ENCODE results near the gene COG2. TPM values are rescaled to one million over a fixed set of nuclear protein-coding genes. Genes with fewer than 3 reads are reported as not detected.

The COG2 gene
- total and polyA plus RNA-seq, 2 of the 8 experiments (the other 6 are each of a cell fraction or from before 2014, with no cell fraction given): 10.3 to 36.7 TPM

- Histone ChIP-seq H3K4ac (replicated peaks; ENCODE audit: insufficient read length, low read depth, low read length) (no peak overlapping the region), H3K9me3 (ENCODE audit: insufficient read depth in 2 of 2, low read depth in 1 of 2, low read length in 1 of 2) (no peaks in the 10 kb centered on the region), H2BK5ac (ENCODE audit: low read depth, low read length) (no peak overlapping the region), H4K8ac (ENCODE audit: extremely low read depth, insufficient read depth, low read length) (no peak overlapping the region), H2BK15ac (ENCODE audit: low read length) (no peak overlapping the region), H3K14ac (ENCODE audit: insufficient read length) (no peak overlapping the region), H2AFZ (ENCODE audit: low read length) (no peak overlapping the region), H3K79me2 (ENCODE audit: control insufficient read depth in 1 of 2, insufficient read depth in 2 of 2, low read length in 2 of 2) (no peaks in the 10 kb centered on the region), H3K9ac (replicated peaks in 1 of 4; ENCODE audit: extremely low read depth in 1 of 4, low read depth in 3 of 4, low read length in 3 of 4) (no peak overlapping the region), H3K36me3 (ENCODE audit: control insufficient read depth in 2 of 4, insufficient read depth in 4 of 4, low read length in 3 of 4) (no peaks in the 10 kb centered on the region), H3K4me3 (ENCODE audit: extremely low read depth in 1 of 4, insufficient read depth in 2 of 4, low read depth in 3 of 4, low read length in 4 of 4) (no peak overlapping the region), H3K79me1 (ENCODE audit: low read depth, low read length) (no peaks in the 10 kb centered on the region), H4K91ac (replicated peaks; ENCODE audit: insufficient read length, low read length) (no peak overlapping the region), H3K56ac (replicated peaks; ENCODE audit: insufficient read length, low read depth, low read length) (no peak overlapping the region), H2BK20ac (ENCODE audit: low read length) (no peak overlapping the region), H4K5ac (ENCODE audit: insufficient read length, low read depth, low read length) (no peak overlapping the region), H3K4me1 (replicated peaks in 1 of 4; ENCODE audit: control insufficient read depth in 3 of 4, insufficient read depth in 4 of 4, low read length in 3 of 4) (peaks cover 0 to 18% (median 10%) of the 10 kb centered on the region in 4 experiments; a peak in 4 of 7 replicates), H3K23me2 (ENCODE audit: low read depth, low read length) (no peaks in the 10 kb centered on the region; the same call in 1 of the 2 replicates), H3K18ac (ENCODE audit: extremely low read depth, low read length) (no peak overlapping the region), H3K23ac (ENCODE audit: insufficient read length) (no peak overlapping the region), H3K4me2 (ENCODE audit: insufficient read depth in 1 of 2, low read depth in 2 of 2, low read length in 2 of 2) (no peak overlapping the region), H2BK120ac (replicated peaks; ENCODE audit: low read depth, low read length) (no peak overlapping the region), H3K27ac (ENCODE audit: low read depth, low read length) (no peak overlapping the region), H3K27me3 (replicated peaks in 1 of 4; ENCODE audit: control insufficient read depth in 3 of 4, extremely low read depth in 1 of 4, insufficient read depth in 3 of 4, low read length in 3 of 4) (no peaks in the 10 kb centered on the region), H2BK12ac (ENCODE audit: low read depth, low read length) (no peak overlapping the region), H2AK5ac (ENCODE audit: low read depth, low read length) (no peak overlapping the region), H4K20me1 (replicated peaks in 1 of 2; ENCODE audit: control insufficient read depth in 1 of 2, insufficient read depth in 2 of 2, low read length in 2 of 2) (no peaks in the 10 kb centered on the region)
- DNase-seq (ENCODE audit: low read depth in 1 of 2, low spot score in 2 of 2) (no peak), FAIRE-seq (no peak)
- WGBS, 2 experiments (ENCODE audit: extremely low coverage in 1 of 2, insufficient coverage in 1 of 2, insufficient read length in 1 of 2, insufficient replicate concordance in 2 of 2, low coverage in 1 of 2, low lambda C conversion rate in 2 of 2, missing lambda C conversion rate in 1 of 2): 79% methylated on average over 1 of the region's 1 CpG; no CpG with 5 or more reads in 1 of the 2 experiments
- TF ChIP-seq SP1 (IDR thresholded peaks at IDR 0.05; ENCODE audit: low read depth, low read length) (no peak), KDM4A (IDR thresholded peaks at IDR 0.05; ENCODE audit: low read depth, low read length, severe bottlenecking) (no peak), NANOG (IDR thresholded peaks at IDR 0.05; ENCODE audit: insufficient read depth, low read depth, low read length, poor library complexity, severe bottlenecking) (no peak), POLR2A (IDR thresholded peaks at IDR 0.05; ENCODE audit: control extremely low read depth in 1 of 2, low read depth in 2 of 2, low read length in 2 of 2) (no peak), CREB1 (IDR thresholded peaks at IDR 0.05) (no peak), RXRA (IDR thresholded peaks at IDR 0.05; ENCODE audit: insufficient read depth, low read depth, low read length) (no peak), EZH2 (IDR thresholded peaks at IDR 0.05; ENCODE audit: low read depth, low read length, severe bottlenecking) (no peak), MAFK (IDR thresholded peaks at IDR 0.05; ENCODE audit: low read depth, low read length) (no peak), EGR1 (IDR thresholded peaks at IDR 0.05; ENCODE audit: borderline replicate concordance, low read depth, low read length) (no peak), SIRT6 (IDR thresholded peaks at IDR 0.05; ENCODE audit: low read length) (no peak), POU5F1 (IDR thresholded peaks at IDR 0.05; ENCODE audit: low read depth, low read length) (no peak), TAF1 (IDR thresholded peaks at IDR 0.05; ENCODE audit: low read depth, low read length) (no peak)
- POLR2A ChIA-PET (ENCODE audit: partially characterized antibody): no interaction called here
- CTCF ChIA-PET (ENCODE audit: partially characterized antibody): interaction anchor here (0.7 to 3.2 kb wide), 6 partner anchors 11 to 88 kb away, joined by 3 to 11 read pairs (median 3); partner anchors contain the start of gene COG2
Measured at GRCh38 chr1:230610589-230610988, 31.7 kb upstream of the COG2 start.

Measured in H1 (cell line).